ENCODE data around the gene ATP6V1A. TPM values are rescaled to one million over a fixed set of nuclear protein-coding genes. Genes with fewer than 3 reads are reported as not detected.

Gene ATP6V1A
- polyA plus RNA-seq, 1 donor from 2014 or later = 225 TPM

DNA sequence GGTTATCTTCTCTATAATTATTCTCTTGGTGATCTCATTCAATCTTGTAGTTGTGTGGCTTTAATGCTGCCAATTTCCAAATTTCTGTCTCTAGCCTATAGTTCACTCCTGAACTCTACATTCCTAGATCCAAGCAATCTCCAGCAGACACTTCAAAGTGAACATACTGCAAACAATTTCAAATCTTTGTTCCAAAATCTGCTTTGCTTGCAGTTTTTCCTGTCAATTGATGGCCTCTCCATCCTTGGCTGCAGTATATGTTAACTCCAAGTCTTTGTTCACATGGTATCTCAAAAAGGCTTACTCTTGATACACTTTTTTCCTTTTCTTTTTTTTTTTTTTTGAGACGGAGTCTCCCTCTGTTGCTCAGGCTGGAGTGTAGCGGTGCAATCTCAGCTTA, 18.2 kb upstream of the ATP6V1A start:
- H3K9me3 ChIP-seq (ENCODE audit: low read length) = no peaks in the 10 kb centered on the region
- H4K20me1 ChIP-seq (ENCODE audit: insufficient read depth) = no peaks in the 10 kb centered on the region
- no peak overlapping the region for H2AFZ ChIP-seq (ENCODE audit: low read depth, low read length)
- no peaks in the 10 kb centered on the region for H3K36me3 ChIP-seq (ENCODE audit: insufficient read depth, low read length)
- no peak overlapping the region for H3K4me2 ChIP-seq (ENCODE audit: low read length)
- no peaks in the 10 kb centered on the region for H3K9me2 ChIP-seq (ENCODE audit: insufficient read depth, low read length)
- no peaks in the 10 kb centered on the region for H3K27me3 ChIP-seq (ENCODE audit: insufficient read depth, low read depth, low read length)
- H3K27ac ChIP-seq (ENCODE audit: low read length) = no peak overlapping the region
- no peaks in the 10 kb centered on the region for H3F3A ChIP-seq (ENCODE audit: insufficient read depth, low read length, poor library complexity, severe bottlenecking)
- no peak for TF ChIP-seq RAD21 (conservative IDR thresholded peaks at IDR 0.05)
- no peak for TF ChIP-seq POLR2AphosphoS5 (IDR thresholded peaks at IDR 0.05)
- TF ChIP-seq, protein P1, sequence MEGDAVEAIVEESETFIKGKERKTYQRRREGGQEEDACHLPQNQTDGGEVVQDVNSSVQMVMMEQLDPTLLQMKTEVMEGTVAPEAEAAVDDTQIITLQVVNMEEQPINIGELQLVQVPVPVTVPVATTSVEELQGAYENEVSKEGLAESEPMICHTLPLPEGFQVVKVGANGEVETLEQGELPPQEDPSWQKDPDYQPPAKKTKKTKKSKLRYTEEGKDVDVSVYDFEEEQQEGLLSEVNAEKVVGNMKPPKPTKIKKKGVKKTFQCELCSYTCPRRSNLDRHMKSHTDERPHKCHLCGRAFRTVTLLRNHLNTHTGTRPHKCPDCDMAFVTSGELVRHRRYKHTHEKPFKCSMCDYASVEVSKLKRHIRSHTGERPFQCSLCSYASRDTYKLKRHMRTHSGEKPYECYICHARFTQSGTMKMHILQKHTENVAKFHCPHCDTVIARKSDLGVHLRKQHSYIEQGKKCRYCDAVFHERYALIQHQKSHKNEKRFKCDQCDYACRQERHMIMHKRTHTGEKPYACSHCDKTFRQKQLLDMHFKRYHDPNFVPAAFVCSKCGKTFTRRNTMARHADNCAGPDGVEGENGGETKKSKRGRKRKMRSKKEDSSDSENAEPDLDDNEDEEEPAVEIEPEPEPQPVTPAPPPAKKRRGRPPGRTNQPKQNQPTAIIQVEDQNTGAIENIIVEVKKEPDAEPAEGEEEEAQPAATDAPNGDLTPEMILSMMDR (IDR thresholded peaks at IDR 0.05; ENCODE audit: poor library complexity, severe bottlenecking) = no peak
- TF ChIP-seq, protein P2, sequence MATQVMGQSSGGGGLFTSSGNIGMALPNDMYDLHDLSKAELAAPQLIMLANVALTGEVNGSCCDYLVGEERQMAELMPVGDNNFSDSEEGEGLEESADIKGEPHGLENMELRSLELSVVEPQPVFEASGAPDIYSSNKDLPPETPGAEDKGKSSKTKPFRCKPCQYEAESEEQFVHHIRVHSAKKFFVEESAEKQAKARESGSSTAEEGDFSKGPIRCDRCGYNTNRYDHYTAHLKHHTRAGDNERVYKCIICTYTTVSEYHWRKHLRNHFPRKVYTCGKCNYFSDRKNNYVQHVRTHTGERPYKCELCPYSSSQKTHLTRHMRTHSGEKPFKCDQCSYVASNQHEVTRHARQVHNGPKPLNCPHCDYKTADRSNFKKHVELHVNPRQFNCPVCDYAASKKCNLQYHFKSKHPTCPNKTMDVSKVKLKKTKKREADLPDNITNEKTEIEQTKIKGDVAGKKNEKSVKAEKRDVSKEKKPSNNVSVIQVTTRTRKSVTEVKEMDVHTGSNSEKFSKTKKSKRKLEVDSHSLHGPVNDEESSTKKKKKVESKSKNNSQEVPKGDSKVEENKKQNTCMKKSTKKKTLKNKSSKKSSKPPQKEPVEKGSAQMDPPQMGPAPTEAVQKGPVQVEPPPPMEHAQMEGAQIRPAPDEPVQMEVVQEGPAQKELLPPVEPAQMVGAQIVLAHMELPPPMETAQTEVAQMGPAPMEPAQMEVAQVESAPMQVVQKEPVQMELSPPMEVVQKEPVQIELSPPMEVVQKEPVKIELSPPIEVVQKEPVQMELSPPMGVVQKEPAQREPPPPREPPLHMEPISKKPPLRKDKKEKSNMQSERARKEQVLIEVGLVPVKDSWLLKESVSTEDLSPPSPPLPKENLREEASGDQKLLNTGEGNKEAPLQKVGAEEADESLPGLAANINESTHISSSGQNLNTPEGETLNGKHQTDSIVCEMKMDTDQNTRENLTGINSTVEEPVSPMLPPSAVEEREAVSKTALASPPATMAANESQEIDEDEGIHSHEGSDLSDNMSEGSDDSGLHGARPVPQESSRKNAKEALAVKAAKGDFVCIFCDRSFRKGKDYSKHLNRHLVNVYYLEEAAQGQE (IDR thresholded peaks at IDR 0.05; ENCODE audit: borderline replicate concordance) = no peak
- TF ChIP-seq MXI1 (conservative IDR thresholded peaks at IDR 0.05; ENCODE audit: poor library complexity, severe bottlenecking) = no peak
- TF ChIP-seq EZH2 (IDR thresholded peaks at IDR 0.05; ENCODE audit: borderline replicate concordance, insufficient read depth, low read length, poor library complexity, severe bottlenecking) = no peak
- TF ChIP-seq EP300 (conservative IDR thresholded peaks at IDR 0.05; ENCODE audit: poor library complexity, severe bottlenecking) = no peak
- TF ChIP-seq SMC3 (conservative IDR thresholded peaks at IDR 0.05; ENCODE audit: poor library complexity) = no peak
- no peak for TF ChIP-seq TAF1 (IDR thresholded peaks at IDR 0.05; ENCODE audit: low read depth)
- peaks cover 38% of the 10 kb centered on the region for H3K79me2 ChIP-seq (replicated peaks; ENCODE audit: insufficient read depth, low read length)
- H3K9ac ChIP-seq (ENCODE audit: low read length) = no peak overlapping the region
- no peak overlapping the region for H3K4me3 ChIP-seq (ENCODE audit: low read length)

DNA sequence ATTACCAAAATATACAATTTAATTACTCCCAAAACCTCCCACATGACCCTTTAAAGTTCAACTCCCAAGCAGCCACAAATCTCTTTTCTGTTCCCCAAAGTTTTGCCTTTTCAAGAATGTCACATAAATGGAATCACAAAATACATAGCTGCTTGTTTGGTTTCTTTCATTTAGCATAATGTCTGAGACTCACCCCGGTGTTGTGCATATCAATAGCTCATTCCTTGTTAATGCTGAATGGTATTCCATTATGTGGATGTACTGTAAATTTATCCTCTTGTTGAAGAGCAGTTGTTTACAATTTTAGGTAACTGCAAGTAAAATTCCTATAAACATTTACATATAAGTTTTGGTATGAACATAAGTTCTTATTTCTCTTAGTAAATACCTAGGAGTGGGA, 16.3 kb upstream of the ATP6V1A start:
- no peaks in the 10 kb centered on the region for H3K9me2 ChIP-seq (ENCODE audit: insufficient read depth, low read length)

More for the DNA sequence above, 16.3 kb upstream of the ATP6V1A start:
- Histone ChIP-seq H3F3A (ENCODE audit: insufficient read depth, low read length, poor library complexity, severe bottlenecking) (no peaks in the 10 kb centered on the region), H3K27ac (ENCODE audit: low read length) (no peak overlapping the region), H3K4me3 (ENCODE audit: low read length) (no peak overlapping the region), H2AFZ (ENCODE audit: low read depth, low read length) (no peak overlapping the region), H3K27me3 (ENCODE audit: insufficient read depth, low read depth, low read length) (no peaks in the 10 kb centered on the region), H3K79me2 (replicated peaks; ENCODE audit: insufficient read depth, low read length) (peaks cover 44% of the 10 kb centered on the region), H3K9me3 (ENCODE audit: low read length) (no peaks in the 10 kb centered on the region), H4K20me1 (ENCODE audit: insufficient read depth) (no peaks in the 10 kb centered on the region), H3K36me3 (ENCODE audit: insufficient read depth, low read length) (no peaks in the 10 kb centered on the region), H3K9ac (ENCODE audit: low read length) (no peak overlapping the region), H3K4me2 (ENCODE audit: low read length) (no peak overlapping the region)
- TF ChIP-seq, protein P2 (IDR thresholded peaks at IDR 0.05; ENCODE audit: borderline replicate concordance) = no peak
- TF ChIP-seq MXI1 (conservative IDR thresholded peaks at IDR 0.05; ENCODE audit: poor library complexity, severe bottlenecking) (no peak), TAF1 (IDR thresholded peaks at IDR 0.05; ENCODE audit: low read depth) (no peak), POLR2AphosphoS5 (IDR thresholded peaks at IDR 0.05) (no peak), EZH2 (IDR thresholded peaks at IDR 0.05; ENCODE audit: borderline replicate concordance, insufficient read depth, low read length, poor library complexity, severe bottlenecking) (no peak), RAD21 (conservative IDR thresholded peaks at IDR 0.05) (no peak), EP300 (conservative IDR thresholded peaks at IDR 0.05; ENCODE audit: poor library complexity, severe bottlenecking) (no peak), SMC3 (conservative IDR thresholded peaks at IDR 0.05; ENCODE audit: poor library complexity) (no peak)
- TF ChIP-seq, protein P1 (IDR thresholded peaks at IDR 0.05; ENCODE audit: poor library complexity, severe bottlenecking) = no peak

Measured in neural cell (in vitro differentiated cells).